A673 (cell line): ENCODE results near the gene TK2. TPM values are rescaled to one million over a fixed set of nuclear protein-coding genes. Genes with fewer than 3 reads are reported as not detected.

Experiments used
- BruUV-seq: library from RNA; stranded (reverse); fragments of 400-500 nt; replicated peaks from 2 replicates; lab custom pipeline; 2021; lab: Mats Ljungman, UMichigan
- CTCF ChIA-PET: fragments of 300-600 bp; sonication (Branson Sonifier 250); formaldehyde crosslinking; loops from one replicate; lab custom pipeline; 2022; ENCODE audit warnings: antibody characterized with exemption; lab: Charles Lee
- POLR2A ChIA-PET: fragments of 300-600 bp; sonication (Branson Sonifier 250); formaldehyde crosslinking; loops from one replicate; lab custom pipeline; 2022; ENCODE audit warnings: antibody characterized with exemption; ENCODE audit not compliant: low non-redundant PET; lab: Charles Lee
- DNase-seq: peaks from one replicate; pipeline ENCODE4 v3.0.0-alpha.2; 2015; ENCODE audit warnings: low spot score
- H3K27ac ChIP-seq: fragments of 200-600 bp; sonication (generic); 2 replicates; pipeline ENCODE4 v1.5.1; 2016; ENCODE audit warnings: mixed run types, low read depth, mild to moderate bottlenecking, mixed read lengths, antibody characterized with exemption, low read length; ENCODE audit not compliant: poor library complexity, severe bottlenecking
- H3K27me3 ChIP-seq: fragments of 200-600 bp; sonication (generic); replicated peaks from 2 replicates; pipeline ENCODE4 v1.6.1; 2017; ENCODE audit warnings: mixed run types, low read depth, mild to moderate bottlenecking, mixed read lengths, antibody characterized with exemption, low read length; ENCODE audit not compliant: insufficient read depth, poor library complexity
- H3K36me3 ChIP-seq: fragments of 200-600 bp; sonication (generic); 2 replicates; pipeline ENCODE4 v1.6.1; 2016; ENCODE audit warnings: mixed run types, mild to moderate bottlenecking, mixed read lengths, antibody characterized with exemption, low read length; ENCODE audit not compliant: insufficient read depth, poor library complexity, severe bottlenecking
- H3K4me1 ChIP-seq: fragments of 200-600 bp; sonication (generic); 2 replicates; pipeline ENCODE4 v1.6.1; 2017; ENCODE audit warnings: mixed run types, mild to moderate bottlenecking, mixed read lengths, antibody characterized with exemption, low read length; ENCODE audit not compliant: insufficient read depth, poor library complexity, severe bottlenecking
- H3K4me3 ChIP-seq: fragments of 200-600 bp; sonication (generic); 2 replicates; pipeline ENCODE4 v1.5.1; 2016; ENCODE audit warnings: low read depth, mixed run types, mild to moderate bottlenecking, mixed read lengths, low read length; ENCODE audit not compliant: poor library complexity, severe bottlenecking
- H3K9me3 ChIP-seq: fragments of 200-600 bp; sonication (generic); 2 replicates; pipeline ENCODE4 v1.6.1; 2016; ENCODE audit warnings: mixed run types, low read depth, mild to moderate bottlenecking, mixed read lengths, antibody characterized with exemption, low read length; ENCODE audit not compliant: poor library complexity, severe bottlenecking
- CTCF ChIP-seq: fragments of 300-800, 200-600 bp; sonication (generic); conservative IDR thresholded peaks from 2 replicates; pipeline ENCODE4 v1.5.1; 2017; ENCODE audit warnings: low read depth, mild to moderate bottlenecking, antibody characterized with exemption, low read length, moderate library complexity, mixed read lengths
- EZH2 ChIP-seq: fragments of 200-600 bp; sonication (generic); IDR thresholded peaks from 2 replicates; pipeline ENCODE4 v1.6.1; 2017; ENCODE audit warnings: borderline replicate concordance, low read depth, mild to moderate bottlenecking, mixed read lengths, antibody characterized with exemption, low read length; ENCODE audit not compliant: poor library complexity, severe bottlenecking
- intact Hi-C: fragments of 100-400 bp; cut with micrococcal nuclease; formaldehyde crosslinking; loops from one replicate; pipeline ENCODE4 v1.10.0; 2022; ENCODE audit not compliant: unreplicated experiment
- total RNA-seq: library from RNA; stranded (reverse); gene quantifications from 2 replicates; pipeline ENCODE4 v1.2.3, GENCODE V29; 2021

Gene TK2
- total RNA-seq, 1 experiment from 2014 or later = 8.2 TPM

DNA sequence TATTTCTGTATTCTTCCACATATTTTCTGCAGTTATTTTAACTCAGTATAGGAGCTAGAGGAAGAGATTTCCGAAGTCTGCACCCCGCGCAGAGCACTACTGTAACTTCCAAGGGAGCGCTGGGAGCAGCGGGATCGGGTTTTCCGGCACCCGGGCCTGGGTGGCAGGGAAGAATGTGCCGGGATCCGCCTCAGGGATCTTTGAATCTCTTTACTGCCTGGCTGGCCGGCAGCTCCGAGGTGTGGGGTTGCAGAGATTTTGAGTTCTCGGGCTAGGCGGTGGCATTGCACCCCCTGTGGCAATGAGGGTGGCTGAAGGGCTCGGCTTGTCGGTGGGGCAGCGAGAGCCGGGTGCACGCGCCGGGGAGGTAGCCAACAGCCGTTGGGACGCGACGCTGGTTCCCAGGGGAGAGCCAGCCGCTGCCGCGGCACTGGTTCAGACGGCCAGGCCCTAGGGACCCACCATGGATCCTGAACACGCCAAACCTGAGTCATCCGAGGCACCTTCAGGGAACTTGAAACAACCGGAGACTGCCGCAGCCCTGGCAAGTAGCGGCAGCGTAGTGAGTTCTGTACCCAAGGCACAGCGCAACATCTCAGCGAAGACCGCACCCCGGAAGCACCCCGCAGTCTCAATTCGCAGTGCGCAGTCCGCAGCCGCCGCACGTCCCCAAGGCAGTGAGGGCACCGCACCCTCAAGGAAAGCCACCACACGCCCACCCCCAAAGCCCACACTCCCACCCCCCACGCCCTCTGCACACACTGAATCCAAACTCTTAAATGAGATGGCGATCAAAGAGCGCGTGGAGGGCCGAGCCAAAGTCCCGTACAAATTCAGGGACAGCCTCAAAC lies 16.4 kb upstream of the TK2 start, which contains the start of gene CMTM1:
Gene CMTM1 (plus strand): TSS at position 389 of the 851 bp plus-strand sequence. CDS start 75 bp downstream, at position 464.
- no peaks in the 10 kb centered on the region for H3K9me3 ChIP-seq
- ChIA-PET POLR2A (no interaction called here), CTCF (no interaction called here)
- no peak within 1 kb of the TSS for H3K27ac ChIP-seq
- H3K27me3 ChIP-seq = no peaks in the 10 kb centered on the region
- no TSS peak for BruUV-seq
- no peak for DNase-seq
- peaks cover 8% of the 10 kb centered on the region for H3K36me3 ChIP-seq
- no peak for TF ChIP-seq EZH2
- intact Hi-C loops = no loop called here
- no peak within 1 kb of the TSS for H3K4me3 ChIP-seq
- no peaks in the 10 kb centered on the region for H3K4me1 ChIP-seq

- intact Hi-C loops = no loop called here
- Histone ChIP-seq H3K4me1 (no peaks in the 10 kb centered on the region), H3K36me3 (peaks cover 9% of the 10 kb centered on the region), H3K9me3 (no peaks in the 10 kb centered on the region), H3K4me3 (no peak overlapping the region), H3K27me3 (no peaks in the 10 kb centered on the region), H3K27ac (no peak overlapping the region)
- ChIA-PET POLR2A (no interaction called here), CTCF (interaction anchor here (1.1 kb wide), 1 partner anchor 45 kb away, joined by 3 read pairs; no protein-coding TSS in a partner anchor)
- BruUV-seq = no TSS peak
- no peak for DNase-seq
- TF ChIP-seq CTCF = no peak
- no peak for TF ChIP-seq EZH2
These were observed 13.8 kb upstream of the TK2 start for GRCh38 chr16:66563574-66564334.

GRCh38 chr16:66562986-66563385 lies 13.1 kb upstream of the TK2 start:
- BruUV-seq = no TSS peak
- Histone ChIP-seq H3K4me1 (no peaks in the 10 kb centered on the region), H3K9me3 (no peaks in the 10 kb centered on the region), H3K4me3 (no peak overlapping the region), H3K27ac (no peak overlapping the region), H3K27me3 (no peaks in the 10 kb centered on the region), H3K36me3 (peaks cover 15% of the 10 kb centered on the region)
- CTCF ChIA-PET = interaction anchor here (0.6 kb wide), 1 partner anchor 762 kb away, joined by 4 read pairs; no protein-coding TSS in a partner anchor
- DNase-seq = no peak
- POLR2A ChIA-PET = no interaction called here
- intact Hi-C loops = no loop called here
- TF ChIP-seq CTCF (no peak), EZH2 (no peak)
